Caco-2 (cell line): Measurements from ENCODE around the gene CADPS2. TPM values are rescaled to one million over a fixed set of nuclear protein-coding genes. Genes with fewer than 3 reads are reported as not detected.

Experiments used
- BruUV-seq: library from RNA; stranded (reverse); fragments of 400-500 nt; replicated peaks from 2 replicates; lab custom pipeline; 2021; lab: Mats Ljungman, UMichigan
- CTCF ChIA-PET: fragments of 300-600 bp; sonication (Branson Sonifier 250); formaldehyde crosslinking; loops from one replicate; lab custom pipeline; 2022; ENCODE audit warnings: antibody characterized with exemption; lab: Charles Lee
- POLR2A ChIA-PET: fragments of 300-600 bp; sonication (Branson Sonifier 250); formaldehyde crosslinking; loops from one replicate; lab custom pipeline; 2022; ENCODE audit warnings: antibody characterized with exemption; lab: Charles Lee
- DNase-seq, 2 experiments: peaks; one replicate each; pipeline versions ENCODE4 v3.0.0 to v3.0.0-alpha.2; 2020 to 2022
- H3K27me3 ChIP-seq: replicated peaks from 2 replicates; pipeline ENCODE4 v1.6.0; 2011; ENCODE audit warnings: low read length; ENCODE audit not compliant: control insufficient read depth, insufficient read depth
- H3K36me3 ChIP-seq: 2 replicates; pipeline ENCODE4 v1.5.1; 2011; ENCODE audit warnings: low read length; ENCODE audit not compliant: control insufficient read depth, insufficient read depth
- H3K4me1 ChIP-seq: fragments of 250-450 bp; sonication (Bioruptor Pico); 2 replicates; pipeline ENCODE4 v1.5.1; 2020; ENCODE audit warnings: mild to moderate bottlenecking
- H3K4me3 ChIP-seq: 2 replicates; pipeline ENCODE4 v1.5.1; 2011; ENCODE audit warnings: low read depth, mild to moderate bottlenecking, control low read depth, low read length
- H3K9me3 ChIP-seq: fragments of 250-450 bp; sonication (Bioruptor Pico); 2 replicates; pipeline ENCODE4 v1.5.1; 2020; ENCODE audit warnings: mild to moderate bottlenecking, moderate library complexity
- H3K27ac Mint-ChIP-seq: one replicate; pipeline ENCODE4 v1.8.0; 2022; ENCODE audit warnings: mixed read lengths; ENCODE audit not compliant: unreplicated experiment
- H3K27me3 Mint-ChIP-seq: one replicate; pipeline ENCODE4 v1.8.0; 2022; ENCODE audit warnings: mixed read lengths; ENCODE audit not compliant: insufficient read depth, unreplicated experiment
- H3K36me3 Mint-ChIP-seq: one replicate; pipeline ENCODE4 v1.8.0; 2022; ENCODE audit warnings: mild to moderate bottlenecking, mixed read lengths; ENCODE audit not compliant: insufficient read depth, unreplicated experiment
- H3K4me1 Mint-ChIP-seq: one replicate; pipeline ENCODE4 v1.8.0; 2022; ENCODE audit warnings: low read depth, mixed read lengths; ENCODE audit not compliant: unreplicated experiment
- H3K4me3 Mint-ChIP-seq: one replicate; pipeline ENCODE4 v1.8.0; 2022; ENCODE audit warnings: mild to moderate bottlenecking, moderate library complexity, mixed read lengths; ENCODE audit not compliant: unreplicated experiment
- H3K9me3 Mint-ChIP-seq: one replicate; pipeline ENCODE4 v1.8.0; 2022; ENCODE audit warnings: mixed read lengths; ENCODE audit not compliant: unreplicated experiment
- CTCF ChIP-seq, 2 experiments: fragments of 200-600 bp in 1 of 2; IDR thresholded peaks; 1 replicate in 1 of 2; 2 replicates in 1 of 2; pipeline versions ENCODE4 v1.5.1 to v1.8.0; 2011 to 2022; ENCODE audit warnings: antibody characterized with exemption in 1 of 2, control low read depth in 1 of 2, inconsistent platforms in 1 of 2, low read depth in 1 of 2, low read length in 1 of 2, mild to moderate bottlenecking in 1 of 2, moderate library complexity in 1 of 2; ENCODE audit not compliant: insufficient read depth in 1 of 2, severe bottlenecking in 1 of 2, unreplicated experiment in 1 of 2
- intact Hi-C: fragments of 100-400 bp; cut with micrococcal nuclease; formaldehyde crosslinking; loops from one replicate; pipeline ENCODE4 v1.10.0; 2022; ENCODE audit not compliant: unreplicated experiment
- total RNA-seq: library from RNA; stranded (reverse); gene quantifications from 2 replicates; pipeline ENCODE4 v1.2.3, GENCODE V29; 2022

Gene CADPS2
- total RNA-seq, 1 experiment from 2014 or later, result 2.7 TPM

- no peak for DNase-seq
- intact Hi-C loops, result no loop called here
- TF ChIP-seq CTCF (IDR thresholded peaks at IDR 0.05; ENCODE audit: insufficient read depth in 1 of 2, low read depth in 1 of 2, low read length in 1 of 2, severe bottlenecking in 1 of 2, unreplicated experiment in 1 of 2), result no peak
- BruUV-seq, result no TSS peak
- ChIA-PET CTCF (no interaction called here), POLR2A (no interaction called here)
- Mint-ChIP-seq H3K9me3 (no peaks in the 10 kb centered on the region), H3K27ac (no peak overlapping the region), H3K36me3 (no peaks in the 10 kb centered on the region), H3K4me3 (no peak overlapping the region), H3K4me1 (no peaks in the 10 kb centered on the region), H3K27me3 (peaks cover 3% of the 10 kb centered on the region)
- H3K4me1 ChIP-seq, result no peaks in the 10 kb centered on the region
- no peak overlapping the region for H3K4me3 ChIP-seq
- no peaks in the 10 kb centered on the region for H3K36me3 ChIP-seq
- H3K9me3 ChIP-seq, result no peaks in the 10 kb centered on the region
- no peaks in the 10 kb centered on the region for H3K27me3 ChIP-seq
Observed at GRCh38 chr7:122762071-122762470, 124.2 kb downstream of the CADPS2 start.

GRCh38 chr7:122758501-122758900 is 127.8 kb downstream of the CADPS2 start:
- no peak for DNase-seq
- Mint-ChIP-seq H3K9me3 (no peaks in the 10 kb centered on the region), H3K27me3 (peaks cover 3% of the 10 kb centered on the region), H3K4me1 (no peaks in the 10 kb centered on the region), H3K4me3 (no peak overlapping the region), H3K27ac (no peak overlapping the region), H3K36me3 (no peaks in the 10 kb centered on the region)
- no peak for TF ChIP-seq CTCF (IDR thresholded peaks at IDR 0.05; ENCODE audit: insufficient read depth in 1 of 2, low read depth in 1 of 2, low read length in 1 of 2, severe bottlenecking in 1 of 2, unreplicated experiment in 1 of 2)
- Histone ChIP-seq H3K4me3 (no peak overlapping the region), H3K9me3 (no peaks in the 10 kb centered on the region), H3K36me3 (no peaks in the 10 kb centered on the region), H3K4me1 (peaks cover 1% of the 10 kb centered on the region; the same call in 1 of the 2 replicates), H3K27me3 (no peaks in the 10 kb centered on the region)
- no TSS peak for BruUV-seq
- ChIA-PET POLR2A (no interaction called here), CTCF (no interaction called here)
- intact Hi-C loops, result no loop called here

- ChIA-PET POLR2A (no interaction called here), CTCF (no interaction called here)
- H3K27ac Mint-ChIP-seq, result no peak overlapping the region
- H3K4me1 ChIP-seq, result peaks cover 14% of the 10 kb centered on the region
- DNase-seq, result no peak
- TF ChIP-seq CTCF (IDR thresholded peaks at IDR 0.05; ENCODE audit: insufficient read depth in 1 of 2, low read depth in 1 of 2, low read length in 1 of 2, severe bottlenecking in 1 of 2, unreplicated experiment in 1 of 2), result no peak
- intact Hi-C loops, result no loop called here
- peaks cover under 1% of the 10 kb centered on the region for H3K27me3 Mint-ChIP-seq
- H3K9me3 ChIP-seq, result no peaks in the 10 kb centered on the region
- BruUV-seq, result no TSS peak
- H3K36me3 Mint-ChIP-seq, result no peaks in the 10 kb centered on the region
- no peaks in the 10 kb centered on the region for H3K36me3 ChIP-seq
- no peak overlapping the region for H3K4me3 ChIP-seq
- H3K4me3 Mint-ChIP-seq, result no peak overlapping the region
- H3K9me3 Mint-ChIP-seq, result no peaks in the 10 kb centered on the region
- H3K4me1 Mint-ChIP-seq, result peaks cover 8% of the 10 kb centered on the region
- H3K27me3 ChIP-seq, result no peaks in the 10 kb centered on the region
Observed at GRCh38 chr7:122756860-122757259, 129.4 kb downstream of the CADPS2 start.
